GM21447 (cell line): ENCODE results near the gene VMP1.
"Not testable (repeated sequence)": the region's sequence is repeated elsewhere in the genome, so short reads cannot be mapped to it uniquely, and the experiment has no call there.

Experiments used
- ATAC-seq: cut with Tn5 transposase; IDR thresholded peaks from one replicate; pipeline ENCODE4 v1.9.1; 2021; ENCODE audit not compliant: unreplicated experiment

VMP1 gene

GRCh38 chr17:59806322-59806721, 98.9 kb downstream of the VMP1 start:
- not testable (repeated sequence) for ATAC-seq

DNA sequence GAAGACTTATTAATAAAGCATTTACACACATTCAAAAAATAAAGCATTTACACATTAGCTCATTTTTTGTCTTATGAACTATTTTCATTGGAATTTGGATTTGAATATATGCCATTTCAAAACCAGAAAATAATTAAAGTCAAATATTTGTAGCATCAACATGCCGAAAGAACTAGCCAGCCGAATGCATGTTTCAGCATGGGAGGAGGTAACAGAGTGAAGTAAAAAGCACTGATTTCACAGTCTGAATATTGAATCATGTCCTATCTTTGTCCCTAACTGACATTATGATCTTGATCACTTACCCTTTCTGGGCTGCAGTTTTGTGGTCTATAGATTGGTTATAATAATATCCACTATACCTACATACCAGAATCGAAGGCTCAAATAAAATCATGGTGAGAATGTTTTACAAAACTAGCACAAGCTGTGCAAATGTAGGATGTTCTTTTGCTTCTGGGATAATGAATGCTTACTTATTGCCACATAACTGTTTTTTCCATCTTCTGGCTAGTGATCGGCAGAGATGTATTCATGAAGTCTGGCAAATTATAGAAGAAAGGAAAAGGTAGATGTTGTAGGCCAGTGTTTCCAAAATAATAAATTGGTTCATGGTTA, 100.5 kb downstream of the VMP1 start:
- ATAC-seq = no peak

- ATAC-seq = no peak
Observed at GRCh38 chr17:59810894-59811153, 103.4 kb downstream of the VMP1 start.

DNA sequence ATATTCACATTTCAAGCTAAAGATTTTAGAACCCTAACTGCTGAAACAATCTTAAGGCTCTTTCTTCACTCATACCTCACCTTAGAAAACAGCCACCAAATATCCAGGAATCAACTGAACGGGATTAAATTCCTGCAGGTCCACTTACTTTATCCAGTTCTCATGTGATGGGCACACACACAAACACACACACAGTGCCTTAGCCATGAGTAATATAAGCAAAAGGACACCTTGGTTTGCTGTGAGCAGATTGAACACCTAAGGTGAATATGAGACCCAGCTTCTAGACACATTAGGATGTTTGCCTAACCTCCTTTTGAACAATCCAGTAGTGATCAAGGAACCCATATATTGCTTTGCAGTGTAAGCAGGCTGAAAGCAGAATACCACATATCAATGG, 103.8 kb downstream of the VMP1 start:
- ATAC-seq = no peak

- no peak for ATAC-seq
Observed at GRCh38 chr17:59812139-59812538, 104.7 kb downstream of the VMP1 start.

DNA sequence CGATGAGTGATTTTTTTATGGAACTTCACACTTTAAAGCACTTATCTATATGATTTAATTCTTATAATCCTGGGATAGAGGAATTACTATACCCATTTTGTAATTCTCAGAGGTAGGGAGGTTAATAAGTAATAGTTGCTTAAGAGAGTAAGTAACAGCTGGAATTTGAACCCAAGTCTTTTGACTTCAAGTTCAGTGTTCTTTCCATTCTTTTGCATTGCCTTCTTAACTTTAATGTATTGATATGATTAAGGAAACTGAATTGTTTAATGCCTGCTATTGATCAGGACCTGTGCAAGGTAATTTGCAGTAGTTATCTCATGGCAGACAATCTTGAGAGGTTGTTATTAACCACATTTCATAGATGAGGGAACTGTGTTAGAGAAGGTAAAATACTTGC, 106.8 kb downstream of the VMP1 start:
- no peak for ATAC-seq

- ATAC-seq = no peak
Observed at GRCh38 chr17:59814685-59815084, 107.2 kb downstream of the VMP1 start.

GRCh38 chr17:59815965-59816364, 108.5 kb downstream of the VMP1 start:
- ATAC-seq = no peak

DNA sequence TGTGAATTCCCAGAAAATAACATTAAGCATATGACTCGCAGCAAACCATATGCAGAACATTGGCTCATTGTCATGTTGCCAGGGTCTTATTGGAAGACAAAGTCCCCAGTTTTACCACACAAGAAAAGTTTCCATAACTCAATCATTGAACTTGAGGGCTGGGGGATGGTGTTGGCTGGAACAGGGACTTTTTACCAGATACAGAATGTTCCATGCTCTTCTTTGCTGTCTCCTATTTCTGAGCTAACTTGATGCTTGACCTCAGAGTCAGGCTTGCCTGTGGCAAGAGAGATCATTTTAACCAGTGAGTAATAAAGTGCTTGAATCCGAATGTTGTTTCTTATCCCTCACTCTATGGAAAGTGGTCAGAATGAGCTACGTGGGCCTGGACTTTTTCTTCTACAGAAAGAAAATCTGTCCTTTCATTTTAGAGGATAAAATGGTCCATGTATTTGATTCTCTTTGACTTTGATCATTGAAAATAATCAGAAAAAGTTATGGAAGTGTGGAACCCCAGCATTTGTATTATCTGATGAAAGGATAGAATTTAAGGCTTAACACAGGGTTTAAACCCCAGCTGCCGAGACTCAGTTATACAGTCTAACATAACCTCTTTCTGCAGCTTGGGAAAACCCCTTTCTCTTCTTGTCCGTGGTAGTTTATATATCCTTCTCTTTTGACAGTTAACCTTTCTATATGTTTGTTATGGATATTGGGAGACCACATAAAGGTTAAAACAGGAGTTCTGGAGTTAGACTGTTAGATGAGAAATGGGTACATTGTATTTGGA, 118.3 kb downstream of the VMP1 start:
- no peak for ATAC-seq

DNA sequence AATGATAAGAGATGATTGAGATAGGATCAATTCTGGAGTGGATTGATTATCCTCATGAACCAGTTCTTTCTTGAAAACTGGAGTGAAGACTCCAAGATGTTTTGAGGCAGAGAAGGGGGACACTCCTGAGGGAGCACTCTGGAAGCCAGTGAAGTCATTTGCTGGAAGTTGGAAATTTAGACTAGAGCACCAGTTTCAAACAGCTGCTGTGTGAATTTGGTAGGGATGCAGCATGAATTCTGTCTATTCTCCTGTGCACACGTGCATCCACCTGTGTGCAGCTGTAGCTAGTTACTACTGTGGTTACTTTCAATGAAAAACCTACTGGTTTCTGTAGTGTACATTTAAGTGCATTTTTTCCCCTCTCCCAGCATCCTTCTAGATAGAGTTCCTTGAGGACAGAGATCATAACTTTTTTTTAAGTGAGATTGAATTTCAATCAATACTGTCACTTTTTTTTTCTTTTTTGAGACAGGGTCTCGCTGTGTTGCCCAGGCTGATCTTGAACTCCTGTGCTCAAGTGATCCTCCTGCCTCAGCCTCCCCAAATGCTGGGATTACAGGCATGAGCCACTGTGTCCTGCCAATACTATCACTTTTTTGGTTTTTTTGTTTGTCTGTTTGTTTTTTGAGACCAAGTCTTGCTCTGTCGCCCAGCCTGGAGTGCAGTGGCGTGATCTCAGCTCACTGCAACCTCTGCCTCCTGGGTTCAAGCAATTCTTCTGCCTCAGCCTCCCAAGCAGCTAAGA, 119.4 kb downstream of the VMP1 start:
- no peak for ATAC-seq

DNA sequence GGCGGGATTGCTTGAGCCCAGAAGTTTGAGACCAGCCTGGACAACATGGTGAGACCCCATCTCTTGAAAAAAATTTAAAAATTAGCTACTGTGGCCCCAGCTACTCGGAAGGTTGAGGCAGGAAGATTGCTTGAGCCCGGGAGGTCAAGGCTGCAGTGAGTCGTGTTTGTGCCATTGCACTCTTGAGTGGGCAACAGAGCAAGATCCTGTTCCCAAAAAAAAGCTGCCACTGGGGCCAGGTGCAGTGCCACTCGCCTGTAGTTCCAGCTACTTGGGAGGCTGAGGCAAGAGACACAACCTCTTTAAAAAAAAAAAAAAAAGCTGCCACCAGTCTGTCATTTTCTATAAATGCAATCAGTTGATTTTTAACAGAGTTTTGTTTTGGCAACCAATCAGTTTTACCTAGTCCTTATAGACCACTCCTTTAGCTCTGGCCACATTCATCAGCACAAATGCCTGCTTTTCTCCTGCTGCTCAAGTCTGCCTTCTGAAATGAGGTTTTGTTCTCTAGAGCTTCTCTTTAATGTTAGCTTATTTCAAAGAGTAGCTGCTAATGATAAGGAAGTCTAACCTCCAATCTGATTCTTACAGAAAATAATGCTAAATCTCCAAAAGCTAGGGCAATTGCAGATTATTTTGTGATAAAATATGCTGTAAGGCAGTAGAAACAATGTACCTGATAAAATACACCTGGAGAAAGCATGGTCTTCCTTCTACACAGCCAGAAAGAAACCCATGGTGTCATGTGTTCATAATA, 120.4 kb downstream of the VMP1 start:
- ATAC-seq = no peak

GRCh38 chr17:59828478-59828760, 121.0 kb downstream of the VMP1 start:
- no peak for ATAC-seq

DNA sequence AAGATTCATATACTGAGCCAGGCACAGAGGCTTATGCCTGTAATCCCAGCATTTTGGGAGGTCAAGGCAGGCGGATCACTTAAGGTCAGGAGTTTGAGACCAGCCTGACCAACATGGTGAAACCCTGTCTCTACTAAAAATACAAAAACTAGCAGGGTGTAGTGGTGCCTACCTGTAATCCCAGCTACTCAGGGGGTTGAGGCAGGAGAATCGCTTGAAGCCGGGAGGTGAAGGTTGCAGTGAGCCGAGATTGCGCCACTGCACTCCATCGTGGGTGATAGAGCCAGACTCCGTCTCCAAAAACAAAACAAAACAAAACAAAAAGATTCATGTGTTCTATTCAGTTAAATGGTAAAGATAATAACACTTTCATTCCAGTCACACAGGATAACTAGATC, 121.4 kb downstream of the VMP1 start:
- not testable (repeated sequence) for ATAC-seq

GRCh38 chr17:59829217-59830006, 122.0 kb downstream of the VMP1 start:
- peak; percentile 69 for ATAC-seq

- ATAC-seq = no peak
Observed at GRCh38 chr17:59830007-59830630, 122.7 kb downstream of the VMP1 start.

DNA sequence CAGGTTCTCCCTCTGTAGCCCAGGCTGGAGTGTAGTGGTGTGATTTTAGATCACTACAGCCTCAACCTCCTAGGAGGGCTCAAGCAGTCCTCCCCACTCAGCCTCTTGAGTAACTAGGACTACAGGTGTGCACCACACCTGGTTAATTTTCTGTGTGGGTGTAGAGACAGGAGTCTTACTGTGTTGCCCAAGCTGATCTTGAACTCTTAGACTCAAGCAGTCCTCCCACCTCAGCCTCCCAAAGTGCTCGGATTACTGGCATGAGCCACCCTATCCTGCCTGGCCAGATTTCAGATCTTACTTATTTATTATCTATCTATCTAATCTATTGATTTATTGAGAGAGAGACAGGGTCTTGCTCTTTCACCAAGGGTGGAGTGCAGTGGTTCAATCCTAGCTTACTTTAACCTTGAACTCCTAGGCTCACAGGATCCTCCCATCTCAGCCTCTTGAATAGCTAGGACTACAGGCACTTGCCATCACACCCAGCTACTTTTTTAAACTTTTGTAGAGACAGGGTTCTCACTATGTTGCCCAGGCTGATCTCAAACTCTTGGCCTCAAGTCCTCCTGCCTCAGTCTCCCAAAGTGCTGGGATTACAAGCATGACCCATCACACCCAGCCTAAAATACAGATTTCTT, 123.5 kb downstream of the VMP1 start:
- no peak for ATAC-seq

GRCh38 chr17:59832883-59833379, 125.5 kb downstream of the VMP1 start:
- no peak for ATAC-seq

GRCh38 chr17:59837308-59838051, 130.0 kb downstream of the VMP1 start:
- ATAC-seq = peak; percentile 79
